Mesothelial cell of epicardium (in vitro differentiated cells): Measurements from ENCODE around the gene ZNF732. TPM values are rescaled to one million over a fixed set of nuclear protein-coding genes. Genes with fewer than 3 reads are reported as not detected.
"Not testable (repeated sequence)": the region's sequence is repeated elsewhere in the genome, so short reads cannot be mapped to it uniquely, and the experiment has no call there.

Experiments
- DNase-seq, 2 experiments: peaks; one replicate each; pipeline ENCODE4 v3.0.0; 2021; ENCODE audit warnings: low spot score in 2 of 2; ENCODE audit not compliant: unreplicated experiment in 2 of 2
- H3K27ac Mint-ChIP-seq: 2 replicates; pipeline ENCODE4 v1.8.0; 2021; ENCODE audit warnings: mixed read lengths
- H3K27me3 Mint-ChIP-seq: 2 replicates; pipeline ENCODE4 v1.8.0; 2021; ENCODE audit warnings: low read depth, mixed read lengths
- H3K36me3 Mint-ChIP-seq: 2 replicates; pipeline ENCODE4 v1.8.0; 2021; ENCODE audit warnings: mixed read lengths
- H3K4me1 Mint-ChIP-seq: 2 replicates; pipeline ENCODE4 v1.8.0; 2021; ENCODE audit warnings: mixed read lengths
- H3K4me3 Mint-ChIP-seq: 2 replicates; pipeline ENCODE4 v1.8.0; 2021; ENCODE audit warnings: mild to moderate bottlenecking, moderate library complexity, mixed read lengths
- H3K9me3 Mint-ChIP-seq: 2 replicates; pipeline ENCODE4 v1.8.0; 2021; ENCODE audit warnings: mixed read lengths
- CTCF ChIP-seq: fragments of 200-600 bp; sonication (generic); IDR thresholded peaks from one replicate; pipeline ENCODE4 v1.5.0; 2021; ENCODE audit warnings: antibody characterized with exemption; ENCODE audit not compliant: unreplicated experiment
- total RNA-seq: library from RNA; stranded (reverse); gene quantifications from 3 replicates; pipeline ENCODE4 v1.2.1, GENCODE V29; 2021

ZNF732 gene
- total RNA-seq, 1 donor from 2014 or later: 2.7 TPM

- no peak overlapping the region for H3K4me3 Mint-ChIP-seq
- no peaks in the 10 kb centered on the region for H3K27me3 Mint-ChIP-seq
- no peaks in the 10 kb centered on the region for H3K4me1 Mint-ChIP-seq
- DNase-seq: no peak
- no peak for TF ChIP-seq CTCF
- H3K36me3 Mint-ChIP-seq: peaks cover 54% of the 10 kb centered on the region
- H3K27ac Mint-ChIP-seq: no peak overlapping the region
- H3K9me3 Mint-ChIP-seq: peaks cover 74% of the 10 kb centered on the region
Observed at GRCh38 chr4:252065-252601, 53.1 kb downstream of the ZNF732 start.

GRCh38 chr4:244471-244870 is 60.8 kb downstream of the ZNF732 start:
- DNase-seq: no peak
- Mint-ChIP-seq H3K9me3 (peaks cover 77% of the 10 kb centered on the region), H3K27me3 (no peaks in the 10 kb centered on the region), H3K4me1 (no peaks in the 10 kb centered on the region), H3K27ac (no peak overlapping the region), H3K36me3 (peaks cover 54% of the 10 kb centered on the region), H3K4me3 (no peak overlapping the region)
- peak; percentile 35 for TF ChIP-seq CTCF

- peaks cover 79% of the 10 kb centered on the region for H3K9me3 Mint-ChIP-seq
- H3K36me3 Mint-ChIP-seq: peaks cover 56% of the 10 kb centered on the region
- no peaks in the 10 kb centered on the region for H3K4me1 Mint-ChIP-seq
- no peak overlapping the region for H3K4me3 Mint-ChIP-seq
- TF ChIP-seq CTCF: no peak
- no peaks in the 10 kb centered on the region for H3K27me3 Mint-ChIP-seq
- DNase-seq: no peak
- no peak overlapping the region for H3K27ac Mint-ChIP-seq
Observed at GRCh38 chr4:243426-243825, 61.8 kb downstream of the ZNF732 start.

- no peak for TF ChIP-seq CTCF
- no peaks in the 10 kb centered on the region for H3K4me1 Mint-ChIP-seq
- H3K9me3 Mint-ChIP-seq: peaks cover 77% of the 10 kb centered on the region
- no peak overlapping the region for H3K27ac Mint-ChIP-seq
- no peak for DNase-seq
- H3K4me3 Mint-ChIP-seq: no peak overlapping the region
- H3K36me3 Mint-ChIP-seq: peaks cover 51% of the 10 kb centered on the region
- H3K27me3 Mint-ChIP-seq: no peaks in the 10 kb centered on the region
Observed at GRCh38 chr4:242121-242848, 63.0 kb downstream of the ZNF732 start.

GRCh38 chr4:241411-241810 is 63.9 kb downstream of the ZNF732 start:
- not testable (repeated sequence) for H3K4me1 Mint-ChIP-seq, DNase-seq, H3K27me3 Mint-ChIP-seq, H3K4me3 Mint-ChIP-seq, H3K27ac Mint-ChIP-seq
- peaks cover 72% of the 10 kb centered on the region for H3K9me3 Mint-ChIP-seq
- H3K36me3 Mint-ChIP-seq: peaks cover 43% of the 10 kb centered on the region

GRCh38 chr4:236028-236427 is 69.2 kb downstream of the ZNF732 start:
- Mint-ChIP-seq H3K27me3 (no peaks in the 10 kb centered on the region), H3K9me3 (peaks cover 65% of the 10 kb centered on the region), H3K27ac (no peak overlapping the region), H3K4me1 (no peaks in the 10 kb centered on the region), H3K36me3 (peaks cover 39% of the 10 kb centered on the region), H3K4me3 (no peak overlapping the region)
- no peak for TF ChIP-seq CTCF
- no peak for DNase-seq
